ENCODE data around the gene RGS5.

RGS5 gene

GRCh38 chr1:163163163-163163562 is 39.6 kb downstream of the RGS5 start:
- Histone ChIP-seq H2AFZ (ENCODE audit: low read depth, low read length, severe bottlenecking) (no peak overlapping the region), H3K27me3 (ENCODE audit: low read length) (no peaks in the 10 kb centered on the region), H3K27ac (ENCODE audit: low read depth, low read length) (no peak overlapping the region), H3K4me3 (ENCODE audit: insufficient read depth, low read length, poor library complexity, severe bottlenecking) (no peak overlapping the region), H3K9me3 (ENCODE audit: insufficient read depth, low read length) (no peaks in the 10 kb centered on the region), H4K20me1 (ENCODE audit: low read depth, low read length) (no peaks in the 10 kb centered on the region), H3F3A (ENCODE audit: insufficient read depth) (no peaks in the 10 kb centered on the region), H3K36me3 (ENCODE audit: low read length) (no peaks in the 10 kb centered on the region), H3K4me2 (ENCODE audit: low read depth, low read length, poor library complexity, severe bottlenecking) (no peak overlapping the region), H3K9ac (ENCODE audit: low read length) (no peak overlapping the region), H3K79me2 (ENCODE audit: insufficient read depth, low read length) (no peaks in the 10 kb centered on the region), H3K9me2 (replicated peaks; ENCODE audit: insufficient read depth, low read length) (no peaks in the 10 kb centered on the region)
- no peak for TF ChIP-seq CTCF (IDR thresholded peaks at IDR 0.05; ENCODE audit: insufficient read depth, low read length, poor library complexity, severe bottlenecking)
- TF ChIP-seq EZH2phosphoT487 (conservative IDR thresholded peaks at IDR 0.05; ENCODE audit: low read length): no peak

- Histone ChIP-seq H3K27ac (ENCODE audit: low read depth, low read length) (no peak overlapping the region), H3K9me3 (ENCODE audit: insufficient read depth, low read length) (no peaks in the 10 kb centered on the region), H2AFZ (ENCODE audit: low read depth, low read length, severe bottlenecking) (no peak overlapping the region), H3K27me3 (ENCODE audit: low read length) (no peaks in the 10 kb centered on the region), H3K9me2 (replicated peaks; ENCODE audit: insufficient read depth, low read length) (no peaks in the 10 kb centered on the region), H3K9ac (ENCODE audit: low read length) (no peak overlapping the region), H3K36me3 (ENCODE audit: low read length) (no peaks in the 10 kb centered on the region), H3K4me2 (ENCODE audit: low read depth, low read length, poor library complexity, severe bottlenecking) (no peak overlapping the region), H3F3A (ENCODE audit: insufficient read depth) (no peaks in the 10 kb centered on the region), H4K20me1 (ENCODE audit: low read depth, low read length) (no peaks in the 10 kb centered on the region), H3K79me2 (ENCODE audit: insufficient read depth, low read length) (no peaks in the 10 kb centered on the region), H3K4me3 (ENCODE audit: insufficient read depth, low read length, poor library complexity, severe bottlenecking) (no peak overlapping the region)
- TF ChIP-seq EZH2phosphoT487 (conservative IDR thresholded peaks at IDR 0.05; ENCODE audit: low read length): no peak
- TF ChIP-seq CTCF (IDR thresholded peaks at IDR 0.05; ENCODE audit: insufficient read depth, low read length, poor library complexity, severe bottlenecking): no peak
Measured at GRCh38 chr1:163162381-163162914, 40.3 kb downstream of the RGS5 start.

- H3K36me3 ChIP-seq (ENCODE audit: low read length): no peaks in the 10 kb centered on the region
- no peaks in the 10 kb centered on the region for H4K20me1 ChIP-seq (ENCODE audit: low read depth, low read length)
- no peaks in the 10 kb centered on the region for H3K27me3 ChIP-seq (ENCODE audit: low read length)
- no peak overlapping the region for H2AFZ ChIP-seq (ENCODE audit: low read depth, low read length, severe bottlenecking)
- H3K27ac ChIP-seq (ENCODE audit: low read depth, low read length): no peak overlapping the region
- no peaks in the 10 kb centered on the region for H3K9me3 ChIP-seq (ENCODE audit: insufficient read depth, low read length)
- no peak overlapping the region for H3K9ac ChIP-seq (ENCODE audit: low read length)
- no peak for TF ChIP-seq CTCF (IDR thresholded peaks at IDR 0.05; ENCODE audit: insufficient read depth, low read length, poor library complexity, severe bottlenecking)
- no peak for TF ChIP-seq EZH2phosphoT487 (conservative IDR thresholded peaks at IDR 0.05; ENCODE audit: low read length)
- no peaks in the 10 kb centered on the region for H3K9me2 ChIP-seq (replicated peaks; ENCODE audit: insufficient read depth, low read length)
- H3K4me3 ChIP-seq (ENCODE audit: insufficient read depth, low read length, poor library complexity, severe bottlenecking): no peak overlapping the region
- H3K79me2 ChIP-seq (ENCODE audit: insufficient read depth, low read length): no peaks in the 10 kb centered on the region
- no peak overlapping the region for H3K4me2 ChIP-seq (ENCODE audit: low read depth, low read length, poor library complexity, severe bottlenecking)
- H3F3A ChIP-seq (ENCODE audit: insufficient read depth): no peaks in the 10 kb centered on the region
Measured at GRCh38 chr1:163161841-163162240, 40.9 kb downstream of the RGS5 start.

All from SU-DHL-6 (cell line).